Measurements from ENCODE around the gene ATXN7L3B. TPM values are rescaled to one million over a fixed set of nuclear protein-coding genes. Genes with fewer than 3 reads are reported as not detected.

The ATXN7L3B gene
- total and polyA plus RNA-seq, 12 donors = 5.4 to 39.2 (median 27.8) TPM

DNA sequence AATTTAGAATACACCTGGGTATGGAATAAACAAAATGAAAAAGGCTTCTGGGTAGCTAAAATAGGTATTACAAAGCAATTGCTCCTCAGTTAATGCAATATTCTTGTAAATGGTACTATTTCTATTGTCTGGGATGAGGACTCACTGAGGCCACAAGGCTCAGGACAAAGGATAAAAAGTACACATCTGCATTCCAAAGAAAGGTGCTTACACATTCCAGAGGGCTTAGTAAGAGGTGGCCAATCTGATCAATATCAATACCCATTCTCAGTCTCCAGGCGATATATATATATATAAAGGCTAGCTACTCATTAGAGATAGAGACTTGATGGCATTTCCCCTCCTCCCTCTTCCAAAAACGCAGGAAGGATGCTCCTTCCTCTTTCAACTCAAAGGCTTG lies 43.8 kb downstream of the ATXN7L3B start:
- WGBS, 4 donors = 50 to 66% (median 60%) methylated on average over 2 of the region's 2 CpGs
- TF ChIP-seq POLR2A (IDR thresholded peaks at IDR 0.05) = no peak
- intact Hi-C loops (cut with DNase I) = no loop called here
- DNase-seq = no peak
- H3K4me1 ChIP-seq (replicated peaks in 1 of 2) = no peaks in the 10 kb centered on the region
- H3K9me3 ChIP-seq (replicated peaks in 1 of 3) = no peaks in the 10 kb centered on the region
- no peaks in the 10 kb centered on the region for H3K27me3 ChIP-seq
- H3K27ac ChIP-seq = no peak overlapping the region
- no peaks in the 10 kb centered on the region for H3K36me3 ChIP-seq (replicated peaks in 1 of 2)
- no peak overlapping the region for H3K4me3 ChIP-seq

- Histone ChIP-seq H3K9me3 (replicated peaks in 1 of 3) (no peaks in the 10 kb centered on the region), H3K36me3 (replicated peaks in 1 of 2) (no peaks in the 10 kb centered on the region), H3K27me3 (no peaks in the 10 kb centered on the region), H3K27ac (no peak overlapping the region), H3K4me3 (no peak overlapping the region), H3K4me1 (replicated peaks in 1 of 2) (no peaks in the 10 kb centered on the region)
- peak in 1 of 7 donors; percentile 7 for DNase-seq
- intact Hi-C loops (cut with DNase I) = no loop called here
- TF ChIP-seq CTCF (IDR thresholded peaks at IDR 0.05) (no peak), POLR2A (IDR thresholded peaks at IDR 0.05) (no peak)
- WGBS, 4 donors = 47 to 62% (median 58%) methylated on average over 3 of the region's 3 CpGs
Measured at GRCh38 chr12:74584483-74585062, 46.9 kb downstream of the ATXN7L3B start.

DNA sequence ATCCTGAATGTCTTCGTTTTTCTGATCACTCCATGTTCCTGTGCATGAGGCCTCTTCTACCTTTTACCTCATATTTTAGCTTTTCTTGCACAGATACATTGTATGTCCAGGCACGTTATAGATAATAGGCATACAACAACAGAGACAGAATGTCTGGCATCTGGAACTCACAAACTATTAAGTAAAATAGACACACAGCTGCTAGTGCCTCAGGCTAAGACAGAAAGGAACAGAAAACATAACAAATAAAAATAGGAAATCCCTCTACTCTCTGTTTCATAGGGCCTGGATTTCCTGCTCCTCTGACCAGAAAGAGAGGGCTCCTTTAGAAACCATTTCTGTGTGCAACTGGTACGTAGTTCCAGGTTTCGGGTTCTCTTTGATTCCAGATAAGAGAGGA lies 48.6 kb downstream of the ATXN7L3B start:
- TF ChIP-seq CTCF (IDR thresholded peaks at IDR 0.05) (no peak), POLR2A (IDR thresholded peaks at IDR 0.05) (no peak)
- no peaks in the 10 kb centered on the region for H3K4me1 ChIP-seq (replicated peaks in 1 of 2)
- H3K4me3 ChIP-seq = no peak overlapping the region
- WGBS, 4 donors = 49 to 65% (median 63%) methylated on average over 4 of the region's 4 CpGs
- no peaks in the 10 kb centered on the region for H3K36me3 ChIP-seq (replicated peaks in 1 of 2)
- intact Hi-C loops (cut with DNase I) = no loop called here
- H3K27ac ChIP-seq = no peak overlapping the region
- H3K9me3 ChIP-seq (replicated peaks in 1 of 3) = no peaks in the 10 kb centered on the region
- H3K27me3 ChIP-seq = no peaks in the 10 kb centered on the region
- no peak for DNase-seq

Measured in adrenal gland (tissue), 12 donors.